Adipocyte (in vitro differentiated cells): ENCODE results near the gene PXYLP1.

Experiments
- DNase-seq: peaks from one replicate; pipeline ENCODE4 v3.0.0-alpha.2; 2015; ENCODE audit warnings: low read depth
- H3K27me3 ChIP-seq: replicated peaks from 2 replicates; pipeline ENCODE4 v1.7.0; 2013; ENCODE audit warnings: mild to moderate bottlenecking, low read length, moderate library complexity; ENCODE audit not compliant: control insufficient read depth, insufficient read depth
- H3K36me3 ChIP-seq: 2 replicates; pipeline ENCODE4 v1.7.0; 2013; ENCODE audit warnings: low read length, mild to moderate bottlenecking, moderate library complexity; ENCODE audit not compliant: control insufficient read depth, insufficient read depth, severe bottlenecking
- H3K4me1 ChIP-seq: 2 replicates; pipeline ENCODE4 v1.7.0; 2013; ENCODE audit warnings: mild to moderate bottlenecking, low read length, moderate library complexity; ENCODE audit not compliant: control insufficient read depth, insufficient read depth
- H3K4me3 ChIP-seq: 2 replicates; pipeline ENCODE4 v1.7.0; 2013; ENCODE audit warnings: mild to moderate bottlenecking, low read length, moderate library complexity
- H3K9ac ChIP-seq: 2 replicates; pipeline ENCODE4 v1.7.0; 2013; ENCODE audit warnings: mild to moderate bottlenecking, low read length, moderate library complexity
- H3K9me3 ChIP-seq: 2 replicates; pipeline ENCODE4 v1.7.0; 2013; ENCODE audit warnings: mild to moderate bottlenecking, low read length, moderate library complexity; ENCODE audit not compliant: control insufficient read depth

Gene PXYLP1

GRCh38 chr3:141343865-141344271 lies 112.2 kb downstream of the PXYLP1 start:
- Histone ChIP-seq H3K4me1 (peaks cover 22% of the 10 kb centered on the region), H3K4me3 (no peak overlapping the region), H3K9me3 (no peaks in the 10 kb centered on the region), H3K27me3 (no peaks in the 10 kb centered on the region), H3K9ac (no peak overlapping the region), H3K36me3 (no peaks in the 10 kb centered on the region)
- DNase-seq: no peak
